ENCODE measurements around the gene TENM3.

TENM3 gene

GRCh38 chr4:182678590-182678989 is 435.4 kb downstream of the TENM3 start:
- H3K27me3 ChIP-seq (ENCODE audit: control insufficient read depth, insufficient read depth, low read length) = no peaks in the 10 kb centered on the region
- H3K9ac ChIP-seq (ENCODE audit: low read depth, low read length) = no peak overlapping the region

GRCh38 chr4:182679533-182679932 is 436.3 kb downstream of the TENM3 start:
- no peaks in the 10 kb centered on the region for H3K27me3 ChIP-seq (ENCODE audit: control insufficient read depth, insufficient read depth, low read length)
- H3K4me3 ChIP-seq (ENCODE audit: low read length) = no peak overlapping the region
- H3K4me2 ChIP-seq (ENCODE audit: low read length) = no peak overlapping the region
- H3K36me3 ChIP-seq (ENCODE audit: insufficient read depth, low read length) = peaks cover 4% of the 10 kb centered on the region
- H3K9me3 ChIP-seq (replicated peaks; ENCODE audit: low read length) = no peaks in the 10 kb centered on the region
- no peak overlapping the region for H3K9ac ChIP-seq (ENCODE audit: low read depth, low read length)
- H3K4me1 ChIP-seq (ENCODE audit: control insufficient read depth, insufficient read depth, low read length) = peaks cover 3% of the 10 kb centered on the region

More at GRCh38 chr4:182678590-182678989, 435.4 kb downstream of the TENM3 start:
- Histone ChIP-seq H3K9me3 (replicated peaks; ENCODE audit: low read length) (no peaks in the 10 kb centered on the region), H3K4me1 (ENCODE audit: control insufficient read depth, insufficient read depth, low read length) (peaks cover 3% of the 10 kb centered on the region), H3K4me2 (ENCODE audit: low read length) (no peak overlapping the region), H3K4me3 (ENCODE audit: low read length) (no peak overlapping the region), H3K36me3 (ENCODE audit: insufficient read depth, low read length) (peaks cover 4% of the 10 kb centered on the region)

- H3K36me3 ChIP-seq (ENCODE audit: insufficient read depth, low read length) = peaks cover 4% of the 10 kb centered on the region
- H3K4me2 ChIP-seq (ENCODE audit: low read length) = peak overlapping the region; percentile 32
- no peak overlapping the region for H3K9ac ChIP-seq (ENCODE audit: low read depth, low read length)
- H3K4me1 ChIP-seq (ENCODE audit: control insufficient read depth, insufficient read depth, low read length) = peaks cover 3% of the 10 kb centered on the region
- no peaks in the 10 kb centered on the region for H3K9me3 ChIP-seq (replicated peaks; ENCODE audit: low read length)
- no peaks in the 10 kb centered on the region for H3K27me3 ChIP-seq (ENCODE audit: control insufficient read depth, insufficient read depth, low read length)
- H3K4me3 ChIP-seq (ENCODE audit: low read length) = no peak overlapping the region
Observed at GRCh38 chr4:182680234-182680653, 437.0 kb downstream of the TENM3 start.

GRCh38 chr4:182683661-182684060 is 440.5 kb downstream of the TENM3 start:
- H3K4me1 ChIP-seq (ENCODE audit: control insufficient read depth, insufficient read depth, low read length) = peaks cover 3% of the 10 kb centered on the region
- no peaks in the 10 kb centered on the region for H3K9me3 ChIP-seq (replicated peaks; ENCODE audit: low read length)
- no peak overlapping the region for H3K9ac ChIP-seq (ENCODE audit: low read depth, low read length)
- no peak overlapping the region for H3K4me3 ChIP-seq (ENCODE audit: low read length)
- H3K36me3 ChIP-seq (ENCODE audit: insufficient read depth, low read length) = peaks cover 4% of the 10 kb centered on the region
- no peak overlapping the region for H3K4me2 ChIP-seq (ENCODE audit: low read length)
- H3K27me3 ChIP-seq (ENCODE audit: control insufficient read depth, insufficient read depth, low read length) = no peaks in the 10 kb centered on the region

- no peaks in the 10 kb centered on the region for H3K27me3 ChIP-seq (ENCODE audit: control insufficient read depth, insufficient read depth, low read length)
- H3K4me2 ChIP-seq (ENCODE audit: low read length) = no peak overlapping the region
- no peak overlapping the region for H3K9ac ChIP-seq (ENCODE audit: low read depth, low read length)
- H3K36me3 ChIP-seq (ENCODE audit: insufficient read depth, low read length) = peaks cover 4% of the 10 kb centered on the region
- H3K9me3 ChIP-seq (replicated peaks; ENCODE audit: low read length) = no peaks in the 10 kb centered on the region
- no peak overlapping the region for H3K4me3 ChIP-seq (ENCODE audit: low read length)
- peaks cover 3% of the 10 kb centered on the region for H3K4me1 ChIP-seq (ENCODE audit: control insufficient read depth, insufficient read depth, low read length)
Observed at GRCh38 chr4:182684796-182685195, 441.6 kb downstream of the TENM3 start.

GRCh38 chr4:182688081-182688480 is 444.9 kb downstream of the TENM3 start:
- Histone ChIP-seq H3K4me3 (ENCODE audit: low read length) (no peak overlapping the region), H3K4me1 (ENCODE audit: control insufficient read depth, insufficient read depth, low read length) (no peaks in the 10 kb centered on the region), H3K9ac (ENCODE audit: low read depth, low read length) (no peak overlapping the region), H3K4me2 (ENCODE audit: low read length) (no peak overlapping the region), H3K9me3 (replicated peaks; ENCODE audit: low read length) (no peaks in the 10 kb centered on the region), H3K27me3 (ENCODE audit: control insufficient read depth, insufficient read depth, low read length) (no peaks in the 10 kb centered on the region), H3K36me3 (ENCODE audit: insufficient read depth, low read length) (no peaks in the 10 kb centered on the region)

GRCh38 chr4:182694551-182694950 is 451.3 kb downstream of the TENM3 start:
- Histone ChIP-seq H3K4me1 (ENCODE audit: control insufficient read depth, insufficient read depth, low read length) (no peaks in the 10 kb centered on the region), H3K9ac (ENCODE audit: low read depth, low read length) (no peak overlapping the region), H3K4me2 (ENCODE audit: low read length) (no peak overlapping the region), H3K27me3 (ENCODE audit: control insufficient read depth, insufficient read depth, low read length) (no peaks in the 10 kb centered on the region), H3K4me3 (ENCODE audit: low read length) (no peak overlapping the region), H3K9me3 (replicated peaks; ENCODE audit: low read length) (no peaks in the 10 kb centered on the region), H3K36me3 (ENCODE audit: insufficient read depth, low read length) (no peaks in the 10 kb centered on the region)

- no peak overlapping the region for H3K4me3 ChIP-seq (ENCODE audit: low read length)
- no peaks in the 10 kb centered on the region for H3K4me1 ChIP-seq (ENCODE audit: control insufficient read depth, insufficient read depth, low read length)
- no peak overlapping the region for H3K4me2 ChIP-seq (ENCODE audit: low read length)
- no peaks in the 10 kb centered on the region for H3K36me3 ChIP-seq (ENCODE audit: insufficient read depth, low read length)
- H3K9me3 ChIP-seq (replicated peaks; ENCODE audit: low read length) = no peaks in the 10 kb centered on the region
- H3K27me3 ChIP-seq (ENCODE audit: control insufficient read depth, insufficient read depth, low read length) = no peaks in the 10 kb centered on the region
- no peak overlapping the region for H3K9ac ChIP-seq (ENCODE audit: low read depth, low read length)
Observed at GRCh38 chr4:182695009-182695408, 451.8 kb downstream of the TENM3 start.

GRCh38 chr4:182695842-182696241 is 452.6 kb downstream of the TENM3 start:
- Histone ChIP-seq H3K4me1 (ENCODE audit: control insufficient read depth, insufficient read depth, low read length) (no peaks in the 10 kb centered on the region), H3K36me3 (ENCODE audit: insufficient read depth, low read length) (no peaks in the 10 kb centered on the region), H3K9ac (ENCODE audit: low read depth, low read length) (no peak overlapping the region), H3K4me2 (ENCODE audit: low read length) (no peak overlapping the region), H3K9me3 (replicated peaks; ENCODE audit: low read length) (no peaks in the 10 kb centered on the region), H3K4me3 (ENCODE audit: low read length) (no peak overlapping the region), H3K27me3 (ENCODE audit: control insufficient read depth, insufficient read depth, low read length) (no peaks in the 10 kb centered on the region)

GRCh38 chr4:182697094-182697493 is 453.9 kb downstream of the TENM3 start:
- Histone ChIP-seq H3K9ac (ENCODE audit: low read depth, low read length) (no peak overlapping the region), H3K9me3 (replicated peaks; ENCODE audit: low read length) (no peaks in the 10 kb centered on the region), H3K4me2 (ENCODE audit: low read length) (no peak overlapping the region), H3K36me3 (ENCODE audit: insufficient read depth, low read length) (no peaks in the 10 kb centered on the region), H3K4me3 (ENCODE audit: low read length) (no peak overlapping the region), H3K4me1 (ENCODE audit: control insufficient read depth, insufficient read depth, low read length) (no peaks in the 10 kb centered on the region), H3K27me3 (ENCODE audit: control insufficient read depth, insufficient read depth, low read length) (no peaks in the 10 kb centered on the region)

GRCh38 chr4:182698212-182698611 is 455.0 kb downstream of the TENM3 start:
- H3K9ac ChIP-seq (ENCODE audit: low read depth, low read length) = no peak overlapping the region

GRCh38 chr4:182699201-182699600 is 456.0 kb downstream of the TENM3 start:
- H3K27me3 ChIP-seq (ENCODE audit: control insufficient read depth, insufficient read depth, low read length) = no peaks in the 10 kb centered on the region
- H3K4me3 ChIP-seq (ENCODE audit: low read length) = no peak overlapping the region
- no peak overlapping the region for H3K9ac ChIP-seq (ENCODE audit: low read depth, low read length)
- no peak overlapping the region for H3K4me2 ChIP-seq (ENCODE audit: low read length)
- no peaks in the 10 kb centered on the region for H3K9me3 ChIP-seq (replicated peaks; ENCODE audit: low read length)
- H3K36me3 ChIP-seq (ENCODE audit: insufficient read depth, low read length) = no peaks in the 10 kb centered on the region
- no peaks in the 10 kb centered on the region for H3K4me1 ChIP-seq (ENCODE audit: control insufficient read depth, insufficient read depth, low read length)

More at GRCh38 chr4:182698212-182698611, 455.0 kb downstream of the TENM3 start:
- Histone ChIP-seq H3K4me3 (ENCODE audit: low read length) (no peak overlapping the region), H3K36me3 (ENCODE audit: insufficient read depth, low read length) (no peaks in the 10 kb centered on the region), H3K4me2 (ENCODE audit: low read length) (no peak overlapping the region), H3K27me3 (ENCODE audit: control insufficient read depth, insufficient read depth, low read length) (no peaks in the 10 kb centered on the region), H3K4me1 (ENCODE audit: control insufficient read depth, insufficient read depth, low read length) (no peaks in the 10 kb centered on the region), H3K9me3 (replicated peaks; ENCODE audit: low read length) (no peaks in the 10 kb centered on the region)

Measured in skeletal muscle satellite cell (primary cell).